H1 (cell line): Measurements from ENCODE around the gene DDX19B. TPM values are rescaled to one million over a fixed set of nuclear protein-coding genes. Genes with fewer than 3 reads are reported as not detected.

Source experiments
- CTCF ChIA-PET: fragments of 300-600 bp; sonication (Branson Sonifier 250); formaldehyde crosslinking; loops from one replicate; lab custom pipeline; 2021; ENCODE audit not compliant: partially characterized antibody; lab: Charles Lee
- POLR2A ChIA-PET: fragments of 300-600 bp; sonication (Branson Sonifier 250); formaldehyde crosslinking; loops from one replicate; lab custom pipeline; 2021; ENCODE audit warnings: inconsistent platforms; ENCODE audit not compliant: partially characterized antibody; lab: Charles Lee
- DNase-seq, 2 experiments: peaks; one replicate each; pipeline versions ENCODE4 v3.0.0 to v3.0.0-alpha.2; 2010 to 2022; ENCODE audit warnings: low spot score in 2 of 2, low read depth in 1 of 2, mixed read lengths in 1 of 2
- FAIRE-seq: peaks from 2 replicates; lab custom pipeline; 2011; peaks lifted over from hg19 to GRCh38; lab: Jason Lieb, UNC
- H2AFZ ChIP-seq: 2 replicates; pipeline ENCODE4 v1.8.1; 2012; ENCODE audit warnings: low read length, inconsistent platforms
- H2AK5ac ChIP-seq: 2 replicates; pipeline ENCODE4 v1.6.1; 2013; ENCODE audit warnings: low read depth, low read length
- H2BK120ac ChIP-seq: replicated peaks from 2 replicates; pipeline ENCODE3; 2013; ENCODE audit warnings: low read depth, low read length, inconsistent platforms
- H2BK12ac ChIP-seq: 2 replicates; pipeline ENCODE4 v1.6.1; 2013; ENCODE audit warnings: low read depth, low read length
- H2BK15ac ChIP-seq: 2 replicates; pipeline ENCODE4 v1.6.1; 2013; ENCODE audit warnings: low read length
- H2BK20ac ChIP-seq: 2 replicates; pipeline ENCODE4 v1.6.1; 2013; ENCODE audit warnings: low read length
- H2BK5ac ChIP-seq: 2 replicates; pipeline ENCODE4 v1.6.1; 2013; ENCODE audit warnings: low read depth, low read length
- H3K14ac ChIP-seq: 2 replicates; pipeline ENCODE4 v1.6.1; 2013; ENCODE audit warnings: inconsistent platforms; ENCODE audit not compliant: insufficient read length
- H3K18ac ChIP-seq: 2 replicates; pipeline ENCODE4 v1.6.1; 2013; ENCODE audit warnings: low read length; ENCODE audit errors: extremely low read depth
- H3K23ac ChIP-seq: 2 replicates; pipeline ENCODE4 v1.6.1; 2013; ENCODE audit warnings: inconsistent platforms; ENCODE audit not compliant: insufficient read length
- H3K23me2 ChIP-seq: 2 replicates; pipeline ENCODE4 v1.6.1; 2013; ENCODE audit warnings: low read depth, low read length
- H3K27ac ChIP-seq: 2 replicates; pipeline ENCODE4 v1.6.1; 2011; ENCODE audit warnings: low read depth, low read length, inconsistent platforms
- H3K27me3 ChIP-seq, 4 experiments: replicated peaks in 1 of 4; 1 replicate in 1 of 4; 2 replicates in 3 of 4; pipeline versions ENCODE4 v1.6.1 to v1.8.1; 2011 to 2013; ENCODE audit warnings: low read length in 3 of 4, mild to moderate bottlenecking in 3 of 4, inconsistent platforms in 2 of 4, mixed read lengths in 2 of 4, moderate library complexity in 1 of 4; ENCODE audit not compliant: control insufficient read depth in 3 of 4, insufficient read depth in 3 of 4; ENCODE audit errors: extremely low read depth in 1 of 4
- H3K36me3 ChIP-seq, 4 experiments: 2 replicates each; pipeline versions ENCODE4 v1.6.1 to v1.8.1; 2011 to 2013; ENCODE audit warnings: mild to moderate bottlenecking in 4 of 4, low read length in 3 of 4, moderate library complexity in 2 of 4, control low read depth in 1 of 4, inconsistent platforms in 1 of 4; ENCODE audit not compliant: insufficient read depth in 4 of 4, control insufficient read depth in 2 of 4
- H3K4ac ChIP-seq: replicated peaks from 2 replicates; pipeline ENCODE3; 2013; ENCODE audit warnings: low read length, low read depth, mixed read lengths, inconsistent platforms; ENCODE audit not compliant: insufficient read length
- H3K4me1 ChIP-seq, 4 experiments: replicated peaks in 1 of 4; 1 replicate in 1 of 4; 2 replicates in 3 of 4; pipeline versions ENCODE4 v1.6.1 to v1.8.1; 2011 to 2013; ENCODE audit warnings: low read length in 3 of 4, inconsistent platforms in 2 of 4, mixed read lengths in 1 of 4; ENCODE audit not compliant: insufficient read depth in 4 of 4, control insufficient read depth in 3 of 4
- H3K4me2 ChIP-seq, 2 experiments: 2 replicates each; pipeline versions ENCODE4 v1.6.1 to v1.8.1; 2011 to 2013; ENCODE audit warnings: low read depth in 2 of 2, low read length in 2 of 2, control low read depth in 1 of 2, inconsistent platforms in 1 of 2, mild to moderate bottlenecking in 1 of 2; ENCODE audit not compliant: insufficient read depth in 1 of 2
- H3K4me3 ChIP-seq, 4 experiments: fragments of 200-600, 300-600 bp in 1 of 4; sonication (generic), shearing (Covaris generic), sonication (Bioruptor Twin) in 1 of 4; 2 replicates each; pipeline versions ENCODE4 v1.5.1 to v1.8.1; 2011 to 2016; ENCODE audit warnings: low read length in 4 of 4, low read depth in 3 of 4, control low read depth in 2 of 4, inconsistent platforms in 2 of 4, mild to moderate bottlenecking in 2 of 4, mixed read lengths in 1 of 4, moderate library complexity in 1 of 4; ENCODE audit not compliant: insufficient read depth in 2 of 4; ENCODE audit errors: extremely low read depth in 1 of 4
- H3K56ac ChIP-seq: replicated peaks from 2 replicates; pipeline ENCODE3; 2013; ENCODE audit warnings: low read depth, mild to moderate bottlenecking, mixed read lengths, low read length, inconsistent platforms; ENCODE audit not compliant: insufficient read length
- H3K79me1 ChIP-seq: 2 replicates; pipeline ENCODE4 v1.6.1; 2013; ENCODE audit warnings: low read depth, low read length, control low read depth
- H3K79me2 ChIP-seq, 2 experiments: 2 replicates each; pipeline versions ENCODE4 v1.6.1 to v1.8.1; 2012 to 2013; ENCODE audit warnings: low read length in 2 of 2, mild to moderate bottlenecking in 2 of 2, inconsistent platforms in 1 of 2; ENCODE audit not compliant: insufficient read depth in 2 of 2, control insufficient read depth in 1 of 2
- H3K9ac ChIP-seq, 4 experiments: replicated peaks in 1 of 4; 1 replicate in 1 of 4; 2 replicates in 3 of 4; pipeline versions ENCODE4 v1.6.1 to v1.8.1; 2011 to 2013; ENCODE audit warnings: low read depth in 3 of 4, low read length in 3 of 4, control low read depth in 2 of 4, mild to moderate bottlenecking in 2 of 4, moderate library complexity in 2 of 4, inconsistent platforms in 1 of 4; ENCODE audit errors: extremely low read depth in 1 of 4
- H3K9me3 ChIP-seq, 2 experiments: 2 replicates each; pipeline versions ENCODE4 v1.6.1 to v1.8.1; 2012 to 2013; ENCODE audit warnings: mild to moderate bottlenecking in 2 of 2, moderate library complexity in 2 of 2, control low read depth in 1 of 2, inconsistent platforms in 1 of 2, low read depth in 1 of 2, low read length in 1 of 2, mixed read lengths in 1 of 2; ENCODE audit not compliant: insufficient read depth in 2 of 2
- H4K20me1 ChIP-seq, 2 experiments: replicated peaks in 1 of 2; 2 replicates each; pipeline versions ENCODE3 to v1.8.1; 2011 to 2013; ENCODE audit warnings: inconsistent platforms in 2 of 2, low read length in 2 of 2, mild to moderate bottlenecking in 1 of 2; ENCODE audit not compliant: insufficient read depth in 2 of 2, control insufficient read depth in 1 of 2
- H4K5ac ChIP-seq: 2 replicates; pipeline ENCODE4 v1.6.1; 2013; ENCODE audit warnings: low read length, low read depth, mixed read lengths, inconsistent platforms; ENCODE audit not compliant: insufficient read length
- H4K8ac ChIP-seq: 2 replicates; pipeline ENCODE4 v1.8.0; 2013; ENCODE audit warnings: mild to moderate bottlenecking, moderate library complexity, low read length, inconsistent platforms; ENCODE audit not compliant: insufficient read depth; ENCODE audit errors: extremely low read depth
- H4K91ac ChIP-seq: replicated peaks from 2 replicates; pipeline ENCODE3; 2013; ENCODE audit warnings: low read length, mixed read lengths, inconsistent platforms; ENCODE audit not compliant: insufficient read length
- BRCA1 ChIP-seq: IDR thresholded peaks from 2 replicates; pipeline ENCODE4 v1.6.1; 2012; ENCODE audit warnings: low read depth, low read length, improper control_type of control experiment
- EGR1 ChIP-seq: IDR thresholded peaks from 2 replicates; pipeline ENCODE4 v1.6.1; 2011; ENCODE audit warnings: low read depth, low read length, borderline replicate concordance
- EP300 ChIP-seq, 2 experiments: IDR thresholded peaks; 1 replicate in 1 of 2; 2 replicates in 1 of 2; pipeline ENCODE4 v1.6.1; 2011 to 2012; ENCODE audit warnings: low read depth in 2 of 2, low read length in 2 of 2, mild to moderate bottlenecking in 2 of 2, borderline replicate concordance in 1 of 2, inconsistent platforms in 1 of 2, moderate library complexity in 1 of 2
- TAF1 ChIP-seq: IDR thresholded peaks from 2 replicates; pipeline ENCODE4 v1.6.1; 2011; ENCODE audit warnings: mild to moderate bottlenecking, low read depth, low read length
- TAF7 ChIP-seq: optimal IDR thresholded peaks from 2 replicates; pipeline ENCODE3; 2011; ENCODE audit warnings: low read depth, mild to moderate bottlenecking, inconsistent platforms, low read length, moderate library complexity, borderline replicate concordance
- WGBS, 2 experiments: shearing (Covaris generic) in 1 of 2; methylation state at CpG; one replicate each; pipeline versions ENCODE4 v1.1.6 to v1.1.7; 2013 to 2015; ENCODE audit warnings: low lambda C conversion rate in 2 of 2, mixed read lengths in 2 of 2, inconsistent platforms in 1 of 2, low coverage in 1 of 2, missing lambda C conversion rate in 1 of 2; ENCODE audit not compliant: insufficient replicate concordance in 2 of 2, insufficient coverage in 1 of 2, insufficient read length in 1 of 2; ENCODE audit errors: extremely low coverage in 1 of 2, missing lambda C conversion rate in 1 of 2; 5-methylcytosine and 5-hydroxymethylcytosine counted together
- polyA plus RNA-seq, 7 experiments: library from polyadenylated mRNA; depleted of rRNA in 3 of 7; stranded (reverse) in 5 of 7; unstranded in 2 of 7; fragments of >200 nt in 5 of 7; fragments of 200-250 nt in 2 of 7; gene quantifications; 1 replicate in 5 of 7; 2 replicates in 1 of 7; 4 replicates in 1 of 7; pipeline versions ENCODE4 v1.2.1 to v1.2.3, GENCODE V29; 2011 to 2013; ENCODE audit warnings: missing spikeins in 2 of 7, mixed read lengths in 2 of 7
- total RNA-seq: library from RNA; stranded (reverse); fragmentation: NEBNext Ultra II Directional; extraction: Animal tissue kit (Norgen Biotek cat#: 25700); gene quantifications from 2 replicates; pipeline ENCODE4 v1.2.1, GENCODE V29; 2021
- TF ChIP-seq, protein P1 (sequence below), 3 experiments: IDR thresholded peaks; 1 replicate in 2 of 3; 2 replicates in 1 of 3; pipeline versions ENCODE4 v1.5.1 to v1.6.1; 2011; ENCODE audit warnings: low read length in 3 of 3, mild to moderate bottlenecking in 3 of 3, inconsistent platforms in 2 of 3, low read depth in 1 of 3, moderate library complexity in 1 of 3; ENCODE audit not compliant: insufficient read depth in 1 of 3; ENCODE audit errors: control extremely low read depth in 1 of 3
- TF ChIP-seq, protein P2 (sequence below): IDR thresholded peaks from 2 replicates; pipeline ENCODE4 v1.6.1; 2011; ENCODE audit warnings: low read length, improper control_type of control experiment

The DDX19B gene
- total and polyA plus RNA-seq, 2 of the 8 experiments (the other 6 are each of a cell fraction or from before 2014, with no cell fraction given), result 40.5 to 42.7 TPM

DNA sequence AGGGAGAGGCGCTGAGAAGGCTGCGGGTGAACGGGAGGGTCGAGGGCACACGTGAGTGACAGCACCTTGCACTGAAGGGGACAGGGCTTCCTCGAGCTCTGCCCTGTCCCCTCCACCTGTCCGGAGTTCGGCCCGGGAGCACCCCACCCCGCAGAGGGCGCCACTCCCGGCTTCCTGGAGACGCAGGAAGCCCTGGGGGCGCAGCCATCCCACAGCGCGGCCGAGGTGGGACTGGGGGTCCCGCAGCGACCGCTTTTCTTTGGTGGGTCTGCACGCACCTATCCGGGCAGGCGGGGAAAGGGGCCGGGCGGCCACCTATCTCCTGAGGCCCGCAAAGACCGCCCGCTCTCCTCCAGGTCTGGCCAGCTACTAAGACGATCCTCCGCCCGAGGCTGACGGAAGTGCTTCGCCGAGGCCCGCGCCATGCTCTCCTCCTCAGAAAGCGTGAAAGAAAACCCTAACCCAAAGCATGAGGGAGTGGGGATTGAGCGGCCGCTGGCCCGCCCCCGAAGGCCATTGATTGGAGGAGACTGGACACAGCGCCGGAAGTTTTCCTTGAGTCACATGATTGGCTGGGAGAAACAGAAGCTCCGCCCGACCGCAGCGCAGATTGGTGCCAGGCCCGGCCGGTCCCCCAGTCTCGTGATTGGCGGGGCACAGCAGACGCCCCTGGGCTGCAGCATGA, 82.1 kb downstream of the DDX19B start:
- Histone ChIP-seq H4K20me1 (no peaks in the 10 kb centered on the region), H4K5ac (peak overlapping the region; percentile 53), H3K9ac (peak overlapping the region; percentile 63 to 82 (median 76)), H3K4ac (peak overlapping the region; percentile 96), H3K36me3 (peaks cover 0 to 15% (median 3%) of the 10 kb centered on the region in 4 experiments; a peak in 5 of 8 replicates), H2BK20ac (no peak overlapping the region), H3K79me1 (no peaks in the 10 kb centered on the region), H3K14ac (no peak overlapping the region), H3K27ac (peak overlapping the region; percentile 79; the same call in 1 of the 2 replicates), H2AFZ (no peak overlapping the region), H2AK5ac (no peak overlapping the region; the same call in 1 of the 2 replicates), H4K8ac (peak overlapping the region; percentile 57; the same call in 1 of the 2 replicates), H2BK15ac (no peak overlapping the region), H4K91ac (peak overlapping the region; percentile 85), H3K4me1 (peaks cover 0 to 3% (median 0%) of the 10 kb centered on the region in 4 experiments; a peak in 2 of 7 replicates), H2BK12ac (no peak overlapping the region), H3K18ac (peak overlapping the region; percentile 87), H3K23ac (no peak overlapping the region), H3K9me3 (no peaks in the 10 kb centered on the region), H3K23me2 (peaks cover 12% of the 10 kb centered on the region; the same call in 1 of the 2 replicates), H3K27me3 (no peaks in the 10 kb centered on the region), H3K56ac (peak overlapping the region; percentile 96), H3K79me2 (peaks cover 0 to 13% of the 10 kb centered on the region in 2 experiments; a peak in 2 of 4 replicates), H2BK120ac (no peak overlapping the region), H2BK5ac (peak overlapping the region; percentile 89; the same call in 1 of the 2 replicates), H3K4me3 (peak overlapping the region; percentile 75 to 94 (median 86)), H3K4me2 (peak overlapping the region; percentile 86 to 94)
- peak; percentile 94 to 97 for DNase-seq
- FAIRE-seq, result peak; percentile 69
- ChIA-PET CTCF (interaction anchor here (0.6 to 13.5 kb wide), 14 partner anchors 10 to 273 kb away, joined by 3 to 117 read pairs (median 3); partner anchors contain the start of genes COG4 and FCSK), POLR2A (interaction anchor here (0.5 to 5.1 kb wide), 59 partner anchors 8 to 351 kb away, joined by 3 to 37 read pairs (median 4); partner anchors contain the start of genes AARS1, COG4, DDX19A and DDX19B)
- 0% methylated on average over 37 of the region's 52 CpGs; no CpG with 5 or more reads in 1 of the 2 experiments for WGBS, 2 experiments
- peak; percentile 95 for TF ChIP-seq TAF7
- TF ChIP-seq EGR1, result no peak
- no peak for TF ChIP-seq EP300 (IDR thresholded peaks at IDR 0.05; ENCODE audit: borderline replicate concordance in 1 of 2, low read depth in 2 of 2, low read length in 2 of 2)
- TF ChIP-seq TAF1, result peak; percentile 97
- TF ChIP-seq, protein P1, sequence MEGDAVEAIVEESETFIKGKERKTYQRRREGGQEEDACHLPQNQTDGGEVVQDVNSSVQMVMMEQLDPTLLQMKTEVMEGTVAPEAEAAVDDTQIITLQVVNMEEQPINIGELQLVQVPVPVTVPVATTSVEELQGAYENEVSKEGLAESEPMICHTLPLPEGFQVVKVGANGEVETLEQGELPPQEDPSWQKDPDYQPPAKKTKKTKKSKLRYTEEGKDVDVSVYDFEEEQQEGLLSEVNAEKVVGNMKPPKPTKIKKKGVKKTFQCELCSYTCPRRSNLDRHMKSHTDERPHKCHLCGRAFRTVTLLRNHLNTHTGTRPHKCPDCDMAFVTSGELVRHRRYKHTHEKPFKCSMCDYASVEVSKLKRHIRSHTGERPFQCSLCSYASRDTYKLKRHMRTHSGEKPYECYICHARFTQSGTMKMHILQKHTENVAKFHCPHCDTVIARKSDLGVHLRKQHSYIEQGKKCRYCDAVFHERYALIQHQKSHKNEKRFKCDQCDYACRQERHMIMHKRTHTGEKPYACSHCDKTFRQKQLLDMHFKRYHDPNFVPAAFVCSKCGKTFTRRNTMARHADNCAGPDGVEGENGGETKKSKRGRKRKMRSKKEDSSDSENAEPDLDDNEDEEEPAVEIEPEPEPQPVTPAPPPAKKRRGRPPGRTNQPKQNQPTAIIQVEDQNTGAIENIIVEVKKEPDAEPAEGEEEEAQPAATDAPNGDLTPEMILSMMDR (IDR thresholded peaks at IDR 0.05; ENCODE audit: control extremely low read depth in 1 of 3, insufficient read depth in 1 of 3, low read depth in 1 of 3, low read length in 3 of 3), result peak in 2 of 3 experiments; percentile 25 to 32; a peak in 3 of 4 replicates
- no peak for TF ChIP-seq BRCA1
- TF ChIP-seq, protein P2, sequence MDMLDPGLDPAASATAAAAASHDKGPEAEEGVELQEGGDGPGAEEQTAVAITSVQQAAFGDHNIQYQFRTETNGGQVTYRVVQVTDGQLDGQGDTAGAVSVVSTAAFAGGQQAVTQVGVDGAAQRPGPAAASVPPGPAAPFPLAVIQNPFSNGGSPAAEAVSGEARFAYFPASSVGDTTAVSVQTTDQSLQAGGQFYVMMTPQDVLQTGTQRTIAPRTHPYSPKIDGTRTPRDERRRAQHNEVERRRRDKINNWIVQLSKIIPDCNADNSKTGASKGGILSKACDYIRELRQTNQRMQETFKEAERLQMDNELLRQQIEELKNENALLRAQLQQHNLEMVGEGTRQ, result peak; percentile 42; the same call in 1 of the 2 replicates
